HG03060 (cell line): Measurements from ENCODE around the gene GCNT1.
"Not testable (repeated sequence)": the region's sequence is repeated elsewhere in the genome, so short reads cannot be mapped to it uniquely, and the experiment has no call there.

Experiments
- ATAC-seq: cut with Tn5 transposase; IDR thresholded peaks from one replicate; pipeline ENCODE4 v1.9.1; 2021; ENCODE audit warnings: low read depth, moderate number of reproducible peaks; ENCODE audit not compliant: unreplicated experiment

GCNT1 gene

DNA sequence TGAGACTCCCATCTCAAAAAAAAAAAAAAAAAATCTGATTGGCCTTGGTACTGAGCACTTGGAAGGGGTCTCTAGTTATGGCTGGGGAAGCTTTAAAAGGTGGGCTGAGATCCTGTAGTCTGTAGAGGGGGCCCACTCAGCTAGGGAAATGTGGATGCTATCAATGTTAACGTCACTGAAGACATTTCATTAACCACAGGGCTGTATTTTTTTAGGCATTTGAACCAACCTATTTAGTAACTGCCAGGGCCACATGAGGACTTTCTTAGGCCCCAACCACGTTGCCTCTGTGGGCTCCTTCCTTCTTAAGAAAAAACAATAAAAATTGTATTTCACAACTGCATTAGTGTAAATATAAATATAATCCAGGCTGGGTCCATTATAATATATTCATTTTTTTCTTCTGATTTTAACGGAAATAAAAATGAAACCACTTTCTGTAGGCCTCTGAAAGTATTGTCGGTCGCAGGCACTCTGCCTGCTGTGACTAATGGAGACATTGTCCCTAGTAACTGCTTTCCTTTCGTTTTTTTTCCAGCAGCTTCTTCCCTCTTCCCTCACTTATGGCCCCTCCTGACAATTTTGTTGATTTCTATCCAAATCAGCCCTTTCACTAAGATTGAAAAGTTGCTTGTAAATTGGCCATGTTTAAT lies 71.6 kb downstream of the GCNT1 start:
- ATAC-seq = no peak

DNA sequence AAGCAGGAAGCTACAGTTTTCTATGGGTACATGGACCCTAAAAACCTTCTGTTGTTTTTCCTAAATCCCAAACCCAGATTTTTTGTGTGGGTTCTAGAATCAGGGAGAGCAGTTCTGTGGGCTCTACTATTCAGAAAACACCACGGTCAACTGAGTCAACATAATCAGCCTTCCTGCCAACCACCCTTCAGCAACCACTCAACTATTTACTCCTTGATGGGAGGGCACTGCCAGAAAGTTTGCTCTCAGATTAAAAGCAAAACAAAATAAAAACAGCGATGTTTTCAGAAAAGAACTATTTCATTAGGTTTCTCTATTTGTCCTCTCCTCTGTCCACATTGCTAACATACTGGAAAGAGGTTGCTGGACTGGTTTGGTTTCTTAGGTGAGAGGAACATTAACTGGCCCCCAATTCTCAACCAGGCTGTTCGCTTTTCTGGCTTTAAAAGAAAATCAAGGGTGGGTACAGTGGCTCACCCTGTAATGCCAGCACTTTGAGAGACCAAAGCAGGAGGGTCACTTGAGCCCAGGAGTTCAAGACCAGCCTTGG lies 72.3 kb downstream of the GCNT1 start:
- no peak for ATAC-seq

- ATAC-seq = not testable (repeated sequence)
Measured at GRCh38 chr9:76532877-76533276, 73.9 kb downstream of the GCNT1 start.

GRCh38 chr9:76534026-76534425 lies 75.0 kb downstream of the GCNT1 start:
- no peak for ATAC-seq

GRCh38 chr9:76537150-76537646 lies 78.2 kb downstream of the GCNT1 start:
- ATAC-seq = no peak

- ATAC-seq = no peak
Measured at GRCh38 chr9:76539180-76539579, 80.2 kb downstream of the GCNT1 start.

GRCh38 chr9:76542360-76542759 lies 83.4 kb downstream of the GCNT1 start:
- ATAC-seq = no peak

GRCh38 chr9:76545191-76545590 lies 86.2 kb downstream of the GCNT1 start:
- no peak for ATAC-seq

DNA sequence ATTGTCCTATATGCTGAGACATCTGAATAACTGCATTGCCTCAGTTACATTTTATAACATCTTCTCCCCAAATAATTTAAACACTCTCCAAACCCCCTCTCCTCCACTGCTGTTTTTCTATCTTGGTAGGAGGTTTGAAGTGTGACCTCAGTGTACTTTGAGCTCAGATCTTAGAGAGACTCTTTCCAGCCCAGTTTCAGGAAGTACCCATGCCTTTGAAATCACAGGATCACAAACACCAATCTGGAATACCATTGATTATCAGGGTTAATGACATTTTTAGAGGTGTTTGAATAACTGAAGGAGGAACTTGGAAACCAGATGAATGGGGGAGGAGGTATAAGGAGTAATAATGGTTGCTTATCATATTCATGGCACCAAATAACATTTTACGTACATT lies 93.2 kb downstream of the GCNT1 start:
- no peak for ATAC-seq

DNA sequence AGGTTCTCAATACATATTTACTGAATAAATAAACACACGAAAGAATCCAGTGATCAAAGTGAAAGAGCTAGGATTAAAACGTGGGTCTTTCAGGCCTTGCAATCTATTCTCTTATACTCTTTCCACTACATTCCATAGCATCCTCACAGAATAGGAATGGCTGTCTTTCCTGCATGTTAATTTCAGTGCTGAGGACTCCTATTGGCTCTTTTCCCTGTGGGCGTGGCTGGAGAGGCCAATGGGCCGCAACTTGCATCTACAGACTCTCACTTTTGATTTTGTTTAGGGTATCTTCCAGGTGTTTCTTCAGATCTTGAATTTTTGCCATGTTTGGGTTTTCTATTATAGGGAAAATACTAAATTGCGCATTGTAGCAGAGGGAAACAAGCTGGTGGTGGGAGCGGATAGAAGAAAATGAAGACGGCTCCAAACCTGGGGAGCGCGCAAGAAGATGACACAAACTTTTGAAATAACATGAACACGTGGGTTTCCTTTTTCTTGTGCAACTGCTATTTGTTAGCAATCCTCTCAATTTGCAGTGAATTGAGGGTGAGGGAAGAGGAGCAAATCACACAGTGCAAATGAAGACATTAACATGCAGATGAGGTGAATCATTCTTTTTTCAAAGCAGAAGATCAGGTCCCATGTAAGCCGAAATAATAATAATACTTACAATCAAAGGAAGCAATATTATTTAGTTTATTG lies 93.9 kb downstream of the GCNT1 start:
- no peak for ATAC-seq

DNA sequence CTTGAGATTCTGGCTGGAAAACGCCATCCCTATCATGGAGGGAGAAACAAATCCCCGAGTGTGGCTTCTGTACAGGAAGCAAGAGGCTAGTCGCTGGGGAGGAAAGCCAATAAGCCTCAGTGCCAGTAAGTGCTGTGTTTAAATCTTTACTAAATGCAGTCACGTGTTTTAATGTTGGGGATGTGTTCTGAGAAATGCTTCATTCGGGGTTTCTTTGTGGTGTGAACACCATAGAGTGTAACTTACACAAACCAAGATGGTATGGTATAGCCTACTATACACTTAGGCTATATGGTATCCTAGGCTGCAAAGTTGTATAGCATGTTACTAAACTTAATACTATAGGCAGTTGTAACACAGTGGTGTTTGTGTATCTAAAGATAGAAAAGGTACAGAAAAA lies 94.7 kb downstream of the GCNT1 start:
- ATAC-seq = no peak
